GM21447 (cell line): ENCODE results near the gene TVP23A.
A peak's percentile ranks its signal among the peaks of the same experiment; 100 is the strongest.
"Not testable (repeated sequence)": the region's sequence is repeated elsewhere in the genome, so short reads cannot be mapped to it uniquely, and the experiment has no call there.

ENCODE experiments used
- ATAC-seq: cut with Tn5 transposase; IDR thresholded peaks from one replicate; pipeline ENCODE4 v1.9.1; 2021; ENCODE audit not compliant: unreplicated experiment

Gene TVP23A

DNA sequence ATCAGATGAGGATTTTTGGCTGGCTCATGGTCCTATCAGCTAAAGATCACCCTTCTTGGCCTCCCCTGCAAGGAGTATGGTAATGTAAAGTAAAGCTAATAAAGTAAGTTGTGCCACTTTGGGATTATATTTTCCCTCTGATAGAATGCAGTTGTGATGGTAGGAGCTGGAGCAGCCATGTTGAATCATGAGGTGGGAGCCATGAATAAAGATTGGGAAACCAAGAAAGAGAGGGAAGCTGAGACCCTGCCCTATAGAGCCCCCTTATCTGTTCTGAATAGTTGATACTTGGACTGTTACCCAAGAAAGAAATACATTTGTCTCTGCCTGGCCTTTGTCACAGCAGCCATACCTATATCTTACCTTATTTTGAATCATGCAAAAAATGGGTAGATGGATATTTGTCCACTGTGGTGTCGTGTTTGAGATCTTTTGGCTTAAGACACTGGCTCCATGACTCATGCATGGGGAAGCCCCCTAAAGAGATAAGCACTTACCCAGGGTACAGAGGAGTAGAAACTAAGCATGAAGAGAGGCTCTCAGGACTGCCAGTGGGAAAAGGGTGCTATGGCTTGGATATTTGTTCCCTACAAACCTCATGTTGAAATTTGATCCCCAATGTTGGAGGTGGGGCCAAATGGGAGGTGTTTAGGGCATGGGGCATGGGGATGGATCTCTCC, 17.7 kb upstream of the TVP23A start:
- ATAC-seq = no peak

DNA sequence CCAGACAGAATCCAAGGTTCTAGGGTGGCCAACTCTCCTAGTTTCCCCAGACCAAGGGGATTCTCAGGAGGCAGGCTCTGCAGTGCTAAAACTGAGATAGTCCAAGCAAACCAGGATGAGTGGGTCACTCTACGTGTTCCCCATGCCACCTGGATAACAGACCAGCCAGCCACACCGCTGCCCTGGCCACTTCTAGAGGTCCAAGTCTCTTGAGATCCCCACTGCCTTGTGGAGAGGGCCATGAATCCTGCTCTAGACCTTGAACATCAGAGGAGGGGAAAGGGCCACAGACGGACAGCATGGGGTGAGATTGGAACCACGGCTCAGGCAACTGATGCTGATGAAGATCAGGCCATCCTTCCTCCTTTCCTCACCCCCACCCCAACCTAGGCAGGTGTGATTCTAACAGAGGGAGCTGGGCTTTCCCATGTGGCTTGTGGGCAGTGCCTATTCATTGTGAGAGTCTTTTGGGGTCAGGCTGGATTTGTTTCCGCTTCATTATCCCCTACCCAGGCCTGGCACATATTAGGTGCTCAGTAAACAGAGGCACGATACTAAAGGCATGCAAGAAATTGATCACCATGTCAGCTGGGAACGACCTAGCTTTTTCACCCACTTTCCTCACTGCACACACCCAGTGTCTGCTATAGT, 16.8 kb upstream of the TVP23A start:
- no peak for ATAC-seq

DNA sequence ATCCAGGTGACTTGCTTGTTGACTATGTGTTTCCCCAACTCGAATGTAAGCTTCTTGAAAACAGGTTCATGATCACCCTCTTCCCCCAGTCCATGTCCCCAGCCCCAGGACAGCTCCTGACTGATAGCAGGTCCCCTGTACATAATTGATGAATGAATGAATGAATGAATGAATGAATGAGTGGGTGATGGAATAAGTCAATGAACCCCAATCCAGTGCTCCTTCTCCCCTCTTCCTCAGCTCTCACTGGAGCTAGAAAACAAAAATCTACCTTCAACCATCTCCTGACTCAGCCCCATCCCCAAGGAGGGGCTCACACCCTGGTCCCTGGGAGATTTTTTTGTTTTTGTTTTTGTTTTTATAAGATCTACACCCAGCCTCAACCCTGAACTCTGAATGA, 16.2 kb upstream of the TVP23A start:
- ATAC-seq = no peak

DNA sequence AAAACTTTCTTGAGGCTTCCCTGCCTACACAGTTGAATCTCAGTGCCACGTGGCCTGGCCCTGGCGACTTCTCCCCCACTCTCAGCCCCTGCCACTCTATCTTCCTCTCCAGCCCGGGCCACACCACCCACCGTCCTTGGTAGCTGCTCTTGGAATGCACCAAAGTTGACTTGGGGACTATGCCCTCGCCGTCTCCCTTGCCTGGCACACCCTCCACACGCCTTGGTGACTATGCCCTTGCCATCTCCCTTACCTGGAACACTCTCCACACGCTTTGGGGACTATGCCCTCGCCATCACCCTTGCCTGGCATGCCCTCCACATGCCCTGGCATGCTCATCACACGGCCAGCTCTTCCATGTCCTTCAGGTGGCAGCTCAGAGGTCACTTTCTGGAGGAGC, 15.5 kb upstream of the TVP23A start:
- no peak for ATAC-seq

DNA sequence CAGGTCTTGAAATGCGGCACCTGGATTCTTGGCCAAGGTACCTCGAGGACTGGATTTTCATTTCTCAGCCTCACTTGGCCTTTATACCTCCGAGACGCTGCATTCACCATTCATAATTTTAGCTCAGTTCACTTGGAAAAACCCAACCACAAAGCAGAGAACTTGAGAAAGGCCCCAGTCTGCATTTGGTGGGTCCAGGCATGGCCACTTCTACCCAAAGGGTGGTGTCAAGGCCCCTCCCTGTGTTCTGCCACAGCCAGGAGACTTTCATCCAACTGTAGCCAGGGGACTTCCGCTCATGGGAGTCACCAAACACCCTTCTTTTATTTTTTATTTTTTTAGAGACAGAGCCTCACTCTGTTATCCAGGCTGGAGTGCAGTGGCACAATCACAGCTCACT, 14.7 kb upstream of the TVP23A start:
- no peak for ATAC-seq

- ATAC-seq = no peak
Observed at GRCh38 chr16:10831894-10832886, 13.6 kb upstream of the TVP23A start.

- not testable (repeated sequence) for ATAC-seq
Observed at GRCh38 chr16:10830240-10830639, 11.6 kb upstream of the TVP23A start.

GRCh38 chr16:10829390-10830098, 10.9 kb upstream of the TVP23A start:
- not testable (repeated sequence) for ATAC-seq

GRCh38 chr16:10828851-10829366, 10.3 kb upstream of the TVP23A start:
- no peak for ATAC-seq

GRCh38 chr16:10827691-10828341, 9.2 kb upstream of the TVP23A start:
- no peak for ATAC-seq

DNA sequence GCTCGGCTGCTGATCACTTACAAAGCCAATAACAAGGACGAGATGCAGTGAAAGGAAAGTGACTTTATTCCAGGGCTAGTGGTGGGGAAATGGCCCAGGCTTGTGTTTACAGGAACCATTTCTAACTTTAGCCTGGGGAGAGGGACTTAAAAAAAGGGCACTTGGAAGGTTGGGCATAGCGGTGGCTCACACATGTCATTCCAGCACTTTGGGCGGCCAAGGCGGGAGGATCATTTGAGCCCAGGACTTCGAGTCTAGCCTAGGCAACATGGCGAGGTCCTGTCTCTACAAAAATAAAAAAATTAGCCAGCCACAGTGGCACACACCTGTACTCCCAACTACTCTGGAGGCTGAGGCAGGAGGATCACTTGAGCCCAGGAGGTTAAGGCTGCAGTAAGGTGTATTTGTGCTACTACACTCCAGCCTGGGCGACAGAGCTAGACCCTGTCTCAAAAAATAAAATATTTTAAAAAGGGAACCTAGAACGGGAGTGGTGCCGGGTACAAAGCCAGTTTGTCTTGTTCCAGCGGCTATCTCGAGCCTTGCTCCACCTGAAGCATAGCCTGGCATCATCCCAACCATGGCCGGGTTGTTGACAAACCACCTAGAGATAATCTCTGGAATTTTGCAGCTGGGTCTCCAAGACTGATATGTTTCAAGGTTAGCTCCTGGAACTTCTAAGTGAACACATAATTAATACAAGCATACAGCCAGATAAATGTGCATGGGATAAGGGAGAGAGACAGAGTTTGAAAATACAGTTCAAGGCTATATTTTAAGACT, 5.7 kb upstream of the TVP23A start:
- no peak for ATAC-seq

GRCh38 chr16:10822702-10823101, 4.1 kb upstream of the TVP23A start:
- no peak for ATAC-seq

DNA sequence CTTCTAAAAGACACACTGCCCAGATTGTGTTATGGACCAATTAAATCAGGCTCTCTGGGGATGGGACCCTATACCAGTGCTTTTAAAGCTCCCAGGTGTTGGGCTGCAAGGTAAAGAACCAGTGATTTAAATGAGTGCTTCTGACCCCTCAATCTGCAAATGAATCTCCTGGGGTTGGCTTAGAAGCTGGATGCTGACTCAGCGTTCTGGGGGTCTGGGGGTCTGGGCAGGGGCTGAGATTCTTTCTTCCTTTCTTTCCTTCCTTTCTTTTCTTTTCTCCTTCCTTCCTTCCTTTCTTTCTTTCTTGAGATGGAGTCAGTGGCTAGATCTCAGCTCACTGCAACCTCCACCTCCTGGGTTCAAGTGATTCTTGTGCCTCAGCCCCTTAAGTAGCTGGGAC, 2.0 kb upstream of the TVP23A start:
- ATAC-seq = no peak

DNA sequence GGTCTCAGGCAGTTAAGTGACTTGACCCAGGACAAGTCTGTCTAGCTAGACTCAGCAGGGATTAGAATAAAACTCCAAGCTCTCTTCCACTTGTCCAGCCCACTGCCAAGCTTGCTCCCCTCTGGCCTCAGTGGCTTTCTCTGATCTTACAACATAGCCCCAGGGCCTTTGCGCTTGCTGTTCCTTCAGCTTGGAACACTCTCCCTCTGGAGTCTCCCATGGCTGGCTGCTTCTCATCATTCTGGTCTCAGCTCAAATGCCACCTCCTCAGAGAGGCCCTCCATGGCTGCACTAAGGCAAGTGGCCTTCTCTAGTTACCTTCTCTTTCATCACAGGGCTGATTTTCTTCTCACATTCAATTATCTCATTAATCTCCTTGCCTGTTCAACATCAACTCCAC, 1.1 kb downstream of the TVP23A start:
- ATAC-seq = no peak

GRCh38 chr16:10813099-10813455, 5.5 kb downstream of the TVP23A start:
- ATAC-seq = no peak

GRCh38 chr16:10812312-10813098, 6.1 kb downstream of the TVP23A start:
- peak; percentile 61 for ATAC-seq

GRCh38 chr16:10809706-10810105, 8.9 kb downstream of the TVP23A start:
- ATAC-seq = no peak

DNA sequence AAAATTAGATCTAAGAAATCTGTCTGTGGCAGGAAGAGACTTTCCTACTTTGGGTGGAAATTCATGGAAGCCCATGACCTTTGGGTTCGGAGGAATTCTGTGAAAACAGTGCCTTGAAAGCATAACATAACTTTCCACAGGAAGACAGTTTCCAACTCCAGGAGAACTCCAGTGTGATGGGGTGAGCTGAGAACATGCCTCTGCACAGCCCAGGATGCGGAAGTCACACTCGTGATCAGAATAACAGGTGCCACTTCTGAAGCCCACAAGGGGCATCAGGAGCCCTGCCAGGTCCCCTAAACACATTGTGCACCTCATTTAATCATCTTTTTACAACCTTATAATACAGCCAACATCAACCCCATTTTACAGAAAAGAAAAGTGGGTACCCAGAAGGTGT, 9.7 kb downstream of the TVP23A start:
- no peak for ATAC-seq

GRCh38 chr16:10808218-10808617, 10.4 kb downstream of the TVP23A start:
- no peak for ATAC-seq
